ENCODE measurements around the gene CHST9.
"Not testable (repeated sequence)": the region's sequence is repeated elsewhere in the genome, so short reads cannot be mapped to it uniquely, and the experiment has no call there.

CHST9 gene

GRCh38 chr18:26931659-26932058 is 253.4 kb downstream of the CHST9 start:
- no peak for DNase-seq (ENCODE audit: low read depth in 2 of 2)

- no peak for DNase-seq (ENCODE audit: low read depth in 2 of 2)
These were observed 254.5 kb downstream of the CHST9 start for GRCh38 chr18:26930630-26931029.

GRCh38 chr18:26928670-26929313 is 256.3 kb downstream of the CHST9 start:
- no peak for DNase-seq (ENCODE audit: low read depth in 2 of 2)

GRCh38 chr18:26927822-26928221 is 257.3 kb downstream of the CHST9 start:
- not testable (repeated sequence) for DNase-seq (ENCODE audit: low read depth in 2 of 2)

GRCh38 chr18:26926066-26926675 is 258.9 kb downstream of the CHST9 start:
- DNase-seq (ENCODE audit: low read depth in 2 of 2) = no peak

- no peak for DNase-seq (ENCODE audit: low read depth in 2 of 2)
These were observed 259.8 kb downstream of the CHST9 start for GRCh38 chr18:26925313-26925712.

GRCh38 chr18:26922313-26922712 is 262.8 kb downstream of the CHST9 start:
- no peak for DNase-seq (ENCODE audit: low read depth in 2 of 2)

- no peak for DNase-seq (ENCODE audit: low read depth in 2 of 2)
These were observed 264.5 kb downstream of the CHST9 start for GRCh38 chr18:26920644-26921043.

- no peak for DNase-seq (ENCODE audit: low read depth in 2 of 2)
These were observed 265.5 kb downstream of the CHST9 start for GRCh38 chr18:26919627-26920026.

- DNase-seq (ENCODE audit: low read depth in 2 of 2) = no peak
These were observed 265.9 kb downstream of the CHST9 start for GRCh38 chr18:26919201-26919600.

- DNase-seq (ENCODE audit: low read depth in 2 of 2) = no peak
These were observed 273.3 kb downstream of the CHST9 start for GRCh38 chr18:26911840-26912239.

- no peak for DNase-seq (ENCODE audit: low read depth in 2 of 2)
These were observed 275.4 kb downstream of the CHST9 start for GRCh38 chr18:26909599-26910290.

- DNase-seq (ENCODE audit: low read depth in 2 of 2) = no peak
These were observed 276.2 kb downstream of the CHST9 start for GRCh38 chr18:26908906-26909305.

- no peak for DNase-seq (ENCODE audit: low read depth in 2 of 2)
These were observed 282.8 kb downstream of the CHST9 start for GRCh38 chr18:26902291-26902690.

GRCh38 chr18:26901020-26901419 is 284.1 kb downstream of the CHST9 start:
- DNase-seq (ENCODE audit: low read depth in 2 of 2) = no peak

- no peak for DNase-seq (ENCODE audit: low read depth in 2 of 2)
These were observed 290.7 kb downstream of the CHST9 start for GRCh38 chr18:26894426-26894825.

GRCh38 chr18:26893996-26894395 is 291.1 kb downstream of the CHST9 start:
- DNase-seq (ENCODE audit: low read depth in 2 of 2) = no peak

- no peak for DNase-seq (ENCODE audit: low read depth in 2 of 2)
These were observed 296.8 kb downstream of the CHST9 start for GRCh38 chr18:26888259-26888658.

- no peak for DNase-seq (ENCODE audit: low read depth in 2 of 2)
These were observed 310.0 kb downstream of the CHST9 start for GRCh38 chr18:26875040-26875654.

- no peak for DNase-seq (ENCODE audit: low read depth in 2 of 2)
These were observed 310.8 kb downstream of the CHST9 start for GRCh38 chr18:26874283-26874682.

GRCh38 chr18:26869640-26870039 is 315.5 kb downstream of the CHST9 start:
- DNase-seq (ENCODE audit: low read depth in 2 of 2) = no peak

GRCh38 chr18:26868968-26869586 is 316.0 kb downstream of the CHST9 start:
- DNase-seq (ENCODE audit: low read depth in 2 of 2) = no peak

Measured in stimulated activated CD4-positive, alpha-beta T cell treated with anti-CD3 and anti-CD28 coated beads, Interleukin-1b, Interleukin-23, amount 100 ng/mL, for 4 hours (primary cell).